HepG2 (cell line): ENCODE measurements around the gene TUBA4B. TPM values are rescaled to one million over a fixed set of nuclear protein-coding genes. Genes with fewer than 3 reads are reported as not detected.

ENCODE experiments used
- ATAC-seq: fragments of 200-7000 bp; cut with Tn5 transposase; 3 replicates; pipeline ENCODE4 v1.9.1; 2020; ENCODE audit warnings: mild to moderate bottlenecking, moderate library complexity
- BruUV-seq: library from RNA; stranded (reverse); fragments of 400-500 nt; replicated peaks from 2 replicates; lab custom pipeline; 2021; lab: Mats Ljungman, UMichigan
- CTCF ChIA-PET: fragments of 300-600 bp; formaldehyde crosslinking; extraction: SDS; loops from one replicate; lab custom pipeline; 2021; ENCODE audit warnings: low total read pairs, inconsistent platforms, low intra/inter-chr PET ratio; lab: Yijun Ruan, JAX
- POLR2A ChIA-PET: fragments of 350-600 bp; sonication (Branson Sonifier 250); formaldehyde crosslinking; loops from one replicate; lab custom pipeline; 2020; ENCODE audit warnings: antibody characterized with exemption, inconsistent platforms; lab: Yijun Ruan, JAX
- DNase-seq: peaks from one replicate; pipeline ENCODE4 v3.0.0-alpha.2; 2015; ENCODE audit warnings: low spot score
- FAIRE-seq: peaks from 3 replicates; lab custom pipeline; 2011; peaks lifted over from hg19 to GRCh38; lab: Jason Lieb, UNC
- H2AFZ ChIP-seq: one replicate; pipeline ENCODE4 v1.6.1; 2011; ENCODE audit warnings: low read length, inconsistent platforms
- H3K27ac ChIP-seq: fragments of 300-600 bp; 3 replicates; pipeline ENCODE4 v1.8.0; 2011; ENCODE audit warnings: mixed run types, mild to moderate bottlenecking, mixed read lengths, low read length, inconsistent platforms; ENCODE audit not compliant: insufficient read depth; ENCODE audit errors: extremely low read length
- H3K27me3 ChIP-seq, 2 experiments: fragments of 200-600 bp in 1 of 2; 2 replicates in 1 of 2; 3 replicates in 1 of 2; pipeline versions ENCODE4 v1.6.0 to v1.8.0; 2011; ENCODE audit warnings: low read length in 2 of 2, mild to moderate bottlenecking in 2 of 2, moderate library complexity in 2 of 2, inconsistent platforms in 1 of 2; ENCODE audit not compliant: insufficient read depth in 2 of 2, control insufficient read depth in 1 of 2
- H3K36me3 ChIP-seq, 2 experiments: fragments of 200-600 bp in 1 of 2; replicated peaks in 1 of 2; 2 replicates in 1 of 2; 3 replicates in 1 of 2; pipeline versions ENCODE4 v1.5.1 to v1.8.0; 2011; ENCODE audit warnings: low read length in 2 of 2, inconsistent platforms in 1 of 2; ENCODE audit not compliant: insufficient read depth in 2 of 2, control insufficient read depth in 1 of 2
- H3K4me1 ChIP-seq: 2 replicates; pipeline ENCODE4 v1.5.1; 2012; ENCODE audit warnings: low read length, inconsistent platforms; ENCODE audit not compliant: insufficient read depth
- H3K4me2 ChIP-seq: 2 replicates; pipeline ENCODE4 v1.6.0; 2011; ENCODE audit warnings: low read depth, low read length, inconsistent platforms
- H3K4me3 ChIP-seq, 3 experiments: fragments of 200-600 bp in 1 of 3; sonication (generic), shearing (Covaris generic) in 1 of 3; replicated peaks in 1 of 3; 2 replicates each; pipeline ENCODE4 v1.5.1; 2011 to 2016; ENCODE audit warnings: low read length in 3 of 3, inconsistent platforms in 2 of 3, low read depth in 2 of 3, mild to moderate bottlenecking in 2 of 3, control low read depth in 1 of 3, mixed read lengths in 1 of 3; ENCODE audit not compliant: insufficient read depth in 1 of 3
- H3K79me2 ChIP-seq: one replicate; pipeline ENCODE4 v1.6.1; 2011; ENCODE audit warnings: low read length, inconsistent platforms; ENCODE audit not compliant: insufficient read depth
- H3K9ac ChIP-seq: 2 replicates; pipeline ENCODE4 v1.6.0; 2011; ENCODE audit warnings: mild to moderate bottlenecking, low read depth, low read length, inconsistent platforms; ENCODE audit not compliant: insufficient read depth
- H3K9me3 ChIP-seq: 2 replicates; pipeline ENCODE4 v1.5.1; 2012; ENCODE audit warnings: mild to moderate bottlenecking, low read length
- H4K20me1 ChIP-seq: 2 replicates; pipeline ENCODE4 v1.6.0; 2011; ENCODE audit warnings: inconsistent platforms, mild to moderate bottlenecking, low read length, moderate library complexity; ENCODE audit not compliant: insufficient read depth
- CEBPB ChIP-seq: IDR thresholded peaks from 2 replicates; pipeline ENCODE4 v1.6.1; 2011; ENCODE audit warnings: low read depth, low read length, improper control_type of control experiment, borderline replicate concordance
- GATAD1 ChIP-seq: IDR thresholded peaks from 2 replicates; pipeline ENCODE4 v1.6.1; 2016; ENCODE audit warnings: missing genetic modification reagents, missing compliant biosample characterization
- SNRNP70 ChIP-seq: fragments of 200-400 bp; formaldehyde crosslinking; IDR thresholded peaks from 2 replicates; pipeline ENCODE4 v1.6.1; 2017; ENCODE audit warnings: mild to moderate bottlenecking, low read depth, low read length, moderate library complexity
- SRF ChIP-seq: IDR thresholded peaks from 2 replicates; pipeline ENCODE4 v1.6.1; 2011; ENCODE audit warnings: mild to moderate bottlenecking, low read depth, low read length, moderate library complexity
- ZKSCAN1 ChIP-seq: fragments of 150-350 bp; IDR thresholded peaks from 2 replicates; pipeline ENCODE4 v1.6.1; 2014; ENCODE audit warnings: low read length
- ZNF318 ChIP-seq: sonication (generic); formaldehyde crosslinking; IDR thresholded peaks from 2 replicates; pipeline ENCODE4 v1.4.0; 2020; ENCODE audit warnings: mild to moderate bottlenecking, missing genetic modification reagents
- WGBS: methylation state at CpG from one replicate; pipeline ENCODE4 v1.1.6; 2017; ENCODE audit warnings: low lambda C conversion rate; 5-methylcytosine and 5-hydroxymethylcytosine counted together
- in situ Hi-C: cut with HindIII; loops from 2 replicates; pipeline ENCODE4 v1.10.0; 2017; ENCODE audit warnings: low pct_unique_long_range_greater_than_20kb; ENCODE audit not compliant: extremely low pct_ligation_motif_present
- intact Hi-C: fragments of 100-400 bp; cut with micrococcal nuclease; formaldehyde crosslinking; loops from one replicate; pipeline ENCODE4 v1.10.0; 2022; ENCODE audit not compliant: unreplicated experiment
- polyA plus RNA-seq, 8 experiments: library from polyadenylated mRNA; depleted of rRNA in 3 of 8; stranded (reverse) in 7 of 8; unstranded in 1 of 8; fragments of >200 nt; fragmentation: Illumina TruSeq in 4 of 8; extraction: Trizol in 4 of 8; gene quantifications; 2 replicates each; pipeline versions ENCODE4 v1.2.1 to v1.2.3, GENCODE V29; 2011 to 2016; ENCODE audit warnings: low read depth in 4 of 8, missing spikeins in 1 of 8, mixed read lengths in 1 of 8; ENCODE audit not compliant: insufficient read depth in 1 of 8
- total RNA-seq, 5 experiments: library from RNA; depleted of rRNA; stranded (reverse); fragments of >200 nt; fragmentation: Illumina TruSeq; extraction: Trizol; gene quantifications; 2 replicates each; pipeline ENCODE4 v1.2.3, GENCODE V29; 2016; ENCODE audit warnings: low read depth in 1 of 5
- TF ChIP-seq, protein P1 (sequence below), 2 experiments: fragments of 450-650 bp in 1 of 2; sonication (generic) in 1 of 2; formaldehyde crosslinking in 1 of 2; IDR thresholded peaks; 2 replicates each; pipeline versions ENCODE4 v1.6.1 to v1.8.0; 2016 to 2022; ENCODE audit warnings: antibody characterized with exemption in 1 of 2, mild to moderate bottlenecking in 1 of 2, missing genetic modification reagents in 1 of 2

TUBA4B gene
- total and polyA plus RNA-seq, 2 of the 13 experiments (the other 11 are each of a cell fraction or from before 2014, with no cell fraction given) = 0.18 to 0.22 TPM

- ChIA-PET CTCF (no interaction called here), POLR2A (interaction anchor here (1.2 kb wide), 1 partner anchor 18 kb away, joined by 3 read pairs; no protein-coding TSS in a partner anchor)
- no peaks in the 10 kb centered on the region for H4K20me1 ChIP-seq
- FAIRE-seq (no peak), DNase-seq (no peak), ATAC-seq (no peak)
- peaks cover 42% of the 10 kb centered on the region for H3K4me1 ChIP-seq
- no peaks in the 10 kb centered on the region for H3K9me3 ChIP-seq
- 48% methylated on average over 4 of the region's 4 CpGs for WGBS
- intact Hi-C loops (no loop called here), in situ Hi-C loops (no loop called here)
- no peak overlapping the region for H3K27ac ChIP-seq
- H3K27me3 ChIP-seq = peaks cover 0 to 9% of the 10 kb centered on the region in 2 experiments; a peak in 1 of 5 replicates
- BruUV-seq = no TSS peak
- H2AFZ ChIP-seq = no peak overlapping the region
- no peak overlapping the region for H3K4me3 ChIP-seq
- H3K79me2 ChIP-seq = no peaks in the 10 kb centered on the region
- H3K9ac ChIP-seq = no peak overlapping the region
- no peak overlapping the region for H3K4me2 ChIP-seq
- H3K36me3 ChIP-seq = no peaks in the 10 kb centered on the region
- no peak for TF ChIP-seq ZNF318 (CRISPR knock-in tag)
- TF ChIP-seq, protein P1, sequence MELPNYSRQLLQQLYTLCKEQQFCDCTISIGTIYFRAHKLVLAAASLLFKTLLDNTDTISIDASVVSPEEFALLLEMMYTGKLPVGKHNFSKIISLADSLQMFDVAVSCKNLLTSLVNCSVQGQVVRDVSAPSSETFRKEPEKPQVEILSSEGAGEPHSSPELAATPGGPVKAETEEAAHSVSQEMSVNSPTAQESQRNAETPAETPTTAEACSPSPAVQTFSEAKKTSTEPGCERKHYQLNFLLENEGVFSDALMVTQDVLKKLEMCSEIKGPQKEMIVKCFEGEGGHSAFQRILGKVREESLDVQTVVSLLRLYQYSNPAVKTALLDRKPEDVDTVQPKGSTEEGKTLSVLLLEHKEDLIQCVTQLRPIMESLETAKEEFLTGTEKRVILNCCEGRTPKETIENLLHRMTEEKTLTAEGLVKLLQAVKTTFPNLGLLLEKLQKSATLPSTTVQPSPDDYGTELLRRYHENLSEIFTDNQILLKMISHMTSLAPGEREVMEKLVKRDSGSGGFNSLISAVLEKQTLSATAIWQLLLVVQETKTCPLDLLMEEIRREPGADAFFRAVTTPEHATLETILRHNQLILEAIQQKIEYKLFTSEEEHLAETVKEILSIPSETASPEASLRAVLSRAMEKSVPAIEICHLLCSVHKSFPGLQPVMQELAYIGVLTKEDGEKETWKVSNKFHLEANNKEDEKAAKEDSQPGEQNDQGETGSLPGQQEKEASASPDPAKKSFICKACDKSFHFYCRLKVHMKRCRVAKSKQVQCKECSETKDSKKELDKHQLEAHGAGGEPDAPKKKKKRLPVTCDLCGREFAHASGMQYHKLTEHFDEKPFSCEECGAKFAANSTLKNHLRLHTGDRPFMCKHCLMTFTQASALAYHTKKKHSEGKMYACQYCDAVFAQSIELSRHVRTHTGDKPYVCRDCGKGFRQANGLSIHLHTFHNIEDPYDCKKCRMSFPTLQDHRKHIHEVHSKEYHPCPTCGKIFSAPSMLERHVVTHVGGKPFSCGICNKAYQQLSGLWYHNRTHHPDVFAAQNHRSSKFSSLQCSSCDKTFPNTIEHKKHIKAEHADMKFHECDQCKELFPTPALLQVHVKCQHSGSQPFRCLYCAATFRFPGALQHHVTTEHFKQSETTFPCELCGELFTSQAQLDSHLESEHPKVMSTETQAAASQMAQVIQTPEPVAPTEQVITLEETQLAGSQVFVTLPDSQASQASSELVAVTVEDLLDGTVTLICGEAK (IDR thresholded peaks at IDR 0.05) = no peak
- TF ChIP-seq, protein P1 (CRISPR knock-in tag; IDR thresholded peaks at IDR 0.05) = no peak
- no peak for TF ChIP-seq CEBPB
- TF ChIP-seq ZKSCAN1 = no peak
- TF ChIP-seq SRF = no peak
- no peak for TF ChIP-seq GATAD1 (CRISPR knock-in tag)
- TF ChIP-seq SNRNP70 = no peak
Observed at GRCh38 chr2:219272356-219272755, 19.3 kb downstream of the TUBA4B start.
